Liver (tissue), 9 donors: ENCODE results near the gene BCAT1. TPM values are rescaled to one million over a fixed set of nuclear protein-coding genes. Genes with fewer than 3 reads are reported as not detected.

Experiments
- DNase-seq: peaks from one replicate; pipeline ENCODE4 v3.0.0-alpha.2; 2017; ENCODE audit warnings: low spot score
- H3K27ac ChIP-seq, 2 donors: one replicate each; pipeline ENCODE4 v1.7.0; 2013; ENCODE audit warnings: inconsistent platforms in 2 of 2, low read length in 2 of 2, control low read depth in 1 of 2, low read depth in 1 of 2, mild to moderate bottlenecking in 1 of 2
- H3K27me3 ChIP-seq, 4 donors: one replicate each; pipeline versions ENCODE4 v1.6.1 to v1.7.0; 2013; ENCODE audit warnings: low read length in 3 of 4, inconsistent platforms in 1 of 4, mild to moderate bottlenecking in 1 of 4, moderate library complexity in 1 of 4; ENCODE audit not compliant: control insufficient read depth in 4 of 4, insufficient read depth in 4 of 4
- H3K36me3 ChIP-seq, 4 donors: one replicate each; pipeline versions ENCODE4 v1.6.1 to v1.7.0; 2013; ENCODE audit warnings: low read length in 3 of 4, mild to moderate bottlenecking in 3 of 4, low read depth in 1 of 4, moderate library complexity in 1 of 4; ENCODE audit not compliant: control insufficient read depth in 4 of 4, insufficient read depth in 3 of 4
- H3K4me1 ChIP-seq, 4 donors: one replicate each; pipeline versions ENCODE4 v1.6.1 to v1.7.0; 2013; ENCODE audit warnings: low read length in 3 of 4, mild to moderate bottlenecking in 3 of 4, moderate library complexity in 1 of 4; ENCODE audit not compliant: control insufficient read depth in 4 of 4, insufficient read depth in 4 of 4
- H3K4me3 ChIP-seq, 3 donors: one replicate each; pipeline versions ENCODE4 v1.6.1 to v1.7.0; 2013; ENCODE audit warnings: low read length in 3 of 3, control low read depth in 1 of 3, low read depth in 1 of 3, mild to moderate bottlenecking in 1 of 3
- H3K9ac ChIP-seq, 2 donors: one replicate each; pipeline ENCODE4 v1.7.0; 2013; ENCODE audit warnings: low read length in 2 of 2, mild to moderate bottlenecking in 2 of 2, moderate library complexity in 2 of 2, control low read depth in 1 of 2, low read depth in 1 of 2
- H3K9me3 ChIP-seq, 4 donors: one replicate each; pipeline versions ENCODE4 v1.6.1 to v1.7.0; 2013; ENCODE audit warnings: low read length in 3 of 4; ENCODE audit not compliant: control insufficient read depth in 4 of 4
- ATF3 ChIP-seq: IDR thresholded peaks from 2 replicates; pipeline ENCODE4 v1.6.1; 2016; ENCODE audit warnings: antibody characterized with exemption
- CTCF ChIP-seq: fragments of 150-350 bp; IDR thresholded peaks from 2 replicates; pipeline ENCODE4 v1.5.1; 2017; ENCODE audit warnings: improper control_type of control experiment, low read depth, low read length; ENCODE audit not compliant: missing input control
- FOXA2 ChIP-seq: IDR thresholded peaks from 2 replicates; pipeline ENCODE4 v1.6.1; 2016; ENCODE audit warnings: antibody characterized with exemption
- GABPA ChIP-seq, 2 donors: IDR thresholded peaks in 1 of 2; conservative IDR thresholded peaks in 1 of 2; 2 replicates each; pipeline ENCODE4 v1.6.1; 2016; ENCODE audit warnings: antibody characterized with exemption in 2 of 2, mild to moderate bottlenecking in 1 of 2, moderate library complexity in 1 of 2
- HNF4A ChIP-seq, 2 donors: conservative IDR thresholded peaks; 2 replicates each; pipeline ENCODE4 v1.6.1; 2016; ENCODE audit warnings: antibody characterized with exemption in 2 of 2, mild to moderate bottlenecking in 2 of 2
- HNF4G ChIP-seq: IDR thresholded peaks from 2 replicates; pipeline ENCODE4 v1.6.1; 2016; ENCODE audit warnings: antibody characterized with exemption
- JUND ChIP-seq, 2 donors: IDR thresholded peaks; 2 replicates each; pipeline ENCODE4 v1.6.1; 2016; ENCODE audit warnings: antibody characterized with exemption in 2 of 2
- NR2F2 ChIP-seq: IDR thresholded peaks from 2 replicates; pipeline ENCODE4 v1.6.1; 2016; ENCODE audit warnings: antibody characterized with exemption
- RAD21 ChIP-seq, 2 donors: IDR thresholded peaks; 2 replicates each; pipeline ENCODE4 v1.6.1; 2016; ENCODE audit warnings: antibody characterized with exemption in 2 of 2, mild to moderate bottlenecking in 2 of 2
- RXRA ChIP-seq, 2 donors: IDR thresholded peaks; 2 replicates each; pipeline ENCODE4 v1.6.1; 2017 to 2018; ENCODE audit warnings: antibody characterized with exemption in 2 of 2, mild to moderate bottlenecking in 1 of 2
- SP1 ChIP-seq: IDR thresholded peaks from 2 replicates; pipeline ENCODE4 v1.6.1; 2018; ENCODE audit warnings: antibody characterized with exemption, mild to moderate bottlenecking
- TAF1 ChIP-seq: conservative IDR thresholded peaks from 2 replicates; pipeline ENCODE4 v1.6.1; 2016; ENCODE audit warnings: antibody characterized with exemption, mild to moderate bottlenecking
- YY1 ChIP-seq: IDR thresholded peaks from 2 replicates; pipeline ENCODE4 v1.6.1; 2016; ENCODE audit warnings: antibody characterized with exemption, mild to moderate bottlenecking
- ZBTB33 ChIP-seq: IDR thresholded peaks from 2 replicates; pipeline ENCODE4 v1.6.1; 2016; ENCODE audit warnings: antibody characterized with exemption
- WGBS: extraction: QIAGEN DNeasy Blood & Tissue Kit; methylation state at CpG from one replicate; pipeline ENCODE4 v1.1.7; 2013; 5-methylcytosine and 5-hydroxymethylcytosine counted together
- polyA plus RNA-seq, 2 donors: library from polyadenylated mRNA; stranded (reverse) in 1 of 2; unstranded in 1 of 2; fragments of 200-250 nt in 1 of 2; fragments of >200 nt in 1 of 2; fragmentation: Nextera tagmentation in 1 of 2; extraction: Ambion mirVana in 1 of 2; gene quantifications; one replicate each; pipeline versions ENCODE4 v1.2.1 to v1.2.3, GENCODE V29; 2013 to 2015
- total RNA-seq, 2 donors: library from RNA; depleted of rRNA; stranded (reverse); fragments of >200 nt; gene quantifications; one replicate each; pipeline ENCODE4 v1.2.3, GENCODE V29; 2014
- donor health status: healthy.
- donor health status: healthy.
- donor health status: healthy.
- donor health status: healthy.
- donor health status: healthy.

The BCAT1 gene
- total and polyA plus RNA-seq, 4 donors, result 0.14 to 10.0 (median 0.85) TPM

GRCh38 chr12:24835377-24835776 lies 113.5 kb downstream of the BCAT1 start:
- no peaks in the 10 kb centered on the region for H3K9me3 ChIP-seq
- H3K27ac ChIP-seq, result no peak overlapping the region
- no peak overlapping the region for H3K9ac ChIP-seq
- no peaks in the 10 kb centered on the region for H3K27me3 ChIP-seq
- no peak overlapping the region for H3K4me3 ChIP-seq
- DNase-seq, result no peak
- TF ChIP-seq HNF4A (conservative IDR thresholded peaks at IDR 0.05) (no peak), TAF1 (no peak), GABPA (IDR thresholded peaks at IDR 0.05 in 1 of 2, conservative IDR thresholded peaks at IDR 0.05 in 1 of 2) (no peak), CTCF (no peak), HNF4G (no peak), ATF3 (no peak)
- 94% methylated on average over 2 of the region's 2 CpGs for WGBS
- no peaks in the 10 kb centered on the region for H3K36me3 ChIP-seq
- no peaks in the 10 kb centered on the region for H3K4me1 ChIP-seq

GRCh38 chr12:24833513-24833912 lies 115.4 kb downstream of the BCAT1 start:
- 91% methylated on average over 3 of the region's 3 CpGs for WGBS
- no peak for DNase-seq

GRCh38 chr12:24823808-24824515 lies 124.9 kb downstream of the BCAT1 start:
- Histone ChIP-seq H3K9me3 (no peaks in the 10 kb centered on the region), H3K27me3 (no peaks in the 10 kb centered on the region), H3K9ac (no peak overlapping the region), H3K27ac (no peak overlapping the region), H3K36me3 (no peaks in the 10 kb centered on the region), H3K4me3 (no peak overlapping the region), H3K4me1 (no peaks in the 10 kb centered on the region)
- WGBS, result 81% methylated on average over 5 of the region's 5 CpGs
- no peak for DNase-seq
- TF ChIP-seq YY1 (no peak), ATF3 (no peak), HNF4G (no peak), NR2F2 (no peak), SP1 (no peak), JUND (IDR thresholded peaks at IDR 0.05) (no peak), ZBTB33 (no peak), TAF1 (no peak), FOXA2 (no peak), RAD21 (IDR thresholded peaks at IDR 0.05) (no peak)

More at GRCh38 chr12:24833513-24833912, 115.4 kb downstream of the BCAT1 start:
- no peaks in the 10 kb centered on the region for H3K27me3 ChIP-seq
- no peak overlapping the region for H3K27ac ChIP-seq
- no peaks in the 10 kb centered on the region for H3K9me3 ChIP-seq
- no peak for TF ChIP-seq GABPA (IDR thresholded peaks at IDR 0.05 in 1 of 2, conservative IDR thresholded peaks at IDR 0.05 in 1 of 2)
- no peak for TF ChIP-seq HNF4A (conservative IDR thresholded peaks at IDR 0.05)
- TF ChIP-seq RXRA (IDR thresholded peaks at IDR 0.05), result no peak
- no peak overlapping the region for H3K4me3 ChIP-seq
- H3K4me1 ChIP-seq, result no peaks in the 10 kb centered on the region
- no peak overlapping the region for H3K9ac ChIP-seq
- no peaks in the 10 kb centered on the region for H3K36me3 ChIP-seq
